Colonic mucosa (tissue), 4 donors: ENCODE results near the gene ORAI2. TPM values are rescaled to one million over a fixed set of nuclear protein-coding genes. Genes with fewer than 3 reads are reported as not detected.

ENCODE experiments used
- DNase-seq: peaks from one replicate; pipeline ENCODE4 v3.0.0-alpha.2; 2020
- H3K27ac ChIP-seq: fragments of 200-600 bp; one replicate; pipeline ENCODE4 v1.8.0; 2021
- H3K27me3 ChIP-seq: fragments of 200-600 bp; one replicate; pipeline ENCODE4 v1.8.0; 2021
- H3K36me3 ChIP-seq: fragments of 200-600 bp; one replicate; pipeline ENCODE4 v1.8.0; 2021
- H3K4me1 ChIP-seq: fragments of 200-600 bp; one replicate; pipeline ENCODE4 v1.8.0; 2021; ENCODE audit warnings: mild to moderate bottlenecking
- H3K4me3 ChIP-seq: fragments of 200-600 bp; one replicate; pipeline ENCODE4 v1.8.0; 2021
- H3K9ac ChIP-seq, 2 donors: one replicate each; pipeline ENCODE4 v1.7.0; 2013; ENCODE audit warnings: control low read depth in 2 of 2, low read depth in 2 of 2, low read length in 2 of 2
- H3K9me3 ChIP-seq: fragments of 200-600 bp; one replicate; pipeline ENCODE4 v1.8.0; 2021
- intact Hi-C: fragments of 100-400 bp; cut with DNase I; formaldehyde crosslinking; loops from one replicate; pipeline ENCODE4 v1.14.1; 2022
- total RNA-seq, 2 donors: library from RNA; stranded (reverse); fragmentation: NEBNext Ultra II Directional in 1 of 2; extraction: Animal tissue kit (Norgen Biotek cat#: 25700) in 1 of 2; gene quantifications; one replicate each; pipeline ENCODE4 v1.2.1, GENCODE V29; 2021
- TF ChIP-seq, protein P1 (sequence below): fragments of 200-600 bp; IDR thresholded peaks from one replicate; pipeline ENCODE4 v1.8.0; 2022; ENCODE audit warnings: antibody characterized with exemption, mild to moderate bottlenecking
- donor health status: healthy.
- donor health status: DM: no; HTN: no; CAD: no.
- donor health status: DM: no; HTN: no; CAD: no.

ORAI2 gene
- total RNA-seq, 2 donors from 2014 or later: 3.3 to 5.5 TPM

DNA sequence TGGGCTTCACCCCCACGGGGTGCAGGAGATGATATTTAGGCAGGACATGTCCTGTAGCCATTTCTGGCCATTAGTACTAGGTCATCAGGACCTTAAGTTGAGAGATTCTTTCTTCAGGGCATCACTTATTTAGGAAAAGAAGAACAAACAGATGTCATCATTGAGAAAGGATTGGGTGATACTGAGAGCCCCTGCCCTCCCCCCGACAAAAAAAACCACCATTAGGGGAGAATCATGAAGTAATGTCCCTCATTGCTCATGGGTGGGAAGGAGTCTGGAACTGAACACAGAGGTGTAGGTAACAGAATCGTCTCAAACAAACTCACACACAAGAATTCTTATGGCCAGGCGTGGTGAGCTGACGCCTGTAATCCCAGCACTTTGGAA, 6.4 kb upstream of the ORAI2 start:
- Histone ChIP-seq H3K27ac (peak overlapping the region; percentile 85), H3K27me3 (no peaks in the 10 kb centered on the region), H3K36me3 (no peaks in the 10 kb centered on the region), H3K4me3 (no peak overlapping the region), H3K9ac (peak overlapping the region; percentile 58 to 63), H3K4me1 (no peaks in the 10 kb centered on the region), H3K9me3 (no peaks in the 10 kb centered on the region)
- intact Hi-C loops: no loop called here
- no peak for DNase-seq
- TF ChIP-seq, protein P1, sequence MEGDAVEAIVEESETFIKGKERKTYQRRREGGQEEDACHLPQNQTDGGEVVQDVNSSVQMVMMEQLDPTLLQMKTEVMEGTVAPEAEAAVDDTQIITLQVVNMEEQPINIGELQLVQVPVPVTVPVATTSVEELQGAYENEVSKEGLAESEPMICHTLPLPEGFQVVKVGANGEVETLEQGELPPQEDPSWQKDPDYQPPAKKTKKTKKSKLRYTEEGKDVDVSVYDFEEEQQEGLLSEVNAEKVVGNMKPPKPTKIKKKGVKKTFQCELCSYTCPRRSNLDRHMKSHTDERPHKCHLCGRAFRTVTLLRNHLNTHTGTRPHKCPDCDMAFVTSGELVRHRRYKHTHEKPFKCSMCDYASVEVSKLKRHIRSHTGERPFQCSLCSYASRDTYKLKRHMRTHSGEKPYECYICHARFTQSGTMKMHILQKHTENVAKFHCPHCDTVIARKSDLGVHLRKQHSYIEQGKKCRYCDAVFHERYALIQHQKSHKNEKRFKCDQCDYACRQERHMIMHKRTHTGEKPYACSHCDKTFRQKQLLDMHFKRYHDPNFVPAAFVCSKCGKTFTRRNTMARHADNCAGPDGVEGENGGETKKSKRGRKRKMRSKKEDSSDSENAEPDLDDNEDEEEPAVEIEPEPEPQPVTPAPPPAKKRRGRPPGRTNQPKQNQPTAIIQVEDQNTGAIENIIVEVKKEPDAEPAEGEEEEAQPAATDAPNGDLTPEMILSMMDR: no peak

DNA sequence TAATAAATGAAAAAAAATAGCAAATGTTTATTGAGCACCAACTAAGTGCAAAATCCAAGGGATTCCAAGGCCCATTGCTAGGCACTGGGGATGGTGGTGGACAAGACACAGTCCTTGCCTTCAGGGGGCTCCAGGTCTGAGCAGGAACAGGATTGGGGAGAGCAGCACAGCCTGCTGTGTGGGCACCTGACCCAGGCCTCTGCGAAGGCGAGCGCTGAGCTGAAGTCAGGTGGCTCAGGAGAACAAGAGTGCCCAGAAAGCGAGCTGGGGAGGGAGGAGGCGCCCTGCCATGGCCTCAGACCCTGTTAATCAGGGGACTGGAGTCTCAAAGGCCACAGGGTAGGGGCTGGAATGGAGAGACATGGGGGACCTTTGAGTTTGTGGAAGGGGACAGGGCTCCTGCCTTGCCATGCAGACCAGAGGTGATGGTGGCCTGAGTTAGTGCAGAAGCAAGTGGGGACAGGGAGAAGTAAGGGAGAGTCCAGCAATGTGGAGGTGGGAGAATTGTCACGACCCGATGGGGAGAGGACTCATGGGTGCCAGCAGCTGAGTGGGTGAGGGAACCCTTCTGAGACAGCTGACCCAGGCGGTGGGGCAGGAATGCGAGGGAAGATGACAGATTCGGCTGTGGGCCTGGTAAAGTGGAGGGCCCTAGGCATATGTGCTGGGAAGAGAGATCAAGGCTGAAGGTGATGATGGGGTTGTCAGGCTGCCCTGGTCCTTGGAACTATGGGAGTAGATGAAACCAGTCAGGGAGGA, 4.1 kb upstream of the ORAI2 start:
- H3K9me3 ChIP-seq: no peaks in the 10 kb centered on the region
- H3K36me3 ChIP-seq: no peaks in the 10 kb centered on the region
- intact Hi-C loops: no loop called here
- no peaks in the 10 kb centered on the region for H3K27me3 ChIP-seq
- TF ChIP-seq, protein P1: no peak
- no peak overlapping the region for H3K4me3 ChIP-seq
- DNase-seq: no peak
- H3K9ac ChIP-seq: no peak overlapping the region
- no peak overlapping the region for H3K27ac ChIP-seq
- peaks cover 3% of the 10 kb centered on the region for H3K4me1 ChIP-seq

DNA sequence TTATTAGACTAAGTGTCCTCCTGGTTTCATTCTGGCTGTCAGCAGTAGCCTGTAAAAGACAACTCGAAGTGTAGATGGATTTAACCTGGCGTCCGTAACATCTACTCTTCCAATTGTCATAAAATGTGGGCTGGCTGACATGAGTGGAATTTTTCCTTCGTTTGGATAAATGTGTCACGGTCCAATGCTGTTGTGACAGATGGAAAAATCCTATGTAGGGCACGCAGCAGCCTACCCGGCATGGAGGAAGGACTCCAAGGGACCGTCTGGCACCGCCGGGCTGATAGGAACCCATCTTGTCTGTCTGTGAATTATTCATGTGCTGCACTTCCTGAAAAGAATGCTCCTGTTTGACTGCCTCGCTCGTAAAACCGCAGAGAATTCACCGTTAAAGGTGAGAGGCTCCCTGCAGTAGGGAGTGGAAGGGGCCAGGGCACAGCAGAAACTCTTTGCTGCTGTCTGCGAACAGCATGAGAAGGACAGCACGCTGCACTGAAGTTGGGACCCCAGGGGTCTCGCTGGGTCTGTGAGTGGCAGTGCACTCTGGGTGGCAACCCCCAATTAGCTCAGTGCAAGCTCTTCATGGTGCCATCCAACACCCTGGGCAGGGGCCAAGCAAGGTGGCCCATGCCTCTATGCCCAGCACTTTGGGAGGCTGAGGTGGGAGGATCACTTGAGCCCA, 1.6 kb upstream of the ORAI2 start:
- intact Hi-C loops: no loop called here
- H3K27me3 ChIP-seq: no peaks in the 10 kb centered on the region
- no peaks in the 10 kb centered on the region for H3K9me3 ChIP-seq
- no peak overlapping the region for H3K4me3 ChIP-seq
- peak overlapping the region; percentile 67 for H3K27ac ChIP-seq
- peaks cover 3% of the 10 kb centered on the region for H3K4me1 ChIP-seq
- H3K36me3 ChIP-seq: no peaks in the 10 kb centered on the region
- peak overlapping the region in 1 of 2 donors; percentile 61 for H3K9ac ChIP-seq
- peak; percentile 65 for DNase-seq
- TF ChIP-seq, protein P1: no peak

DNA sequence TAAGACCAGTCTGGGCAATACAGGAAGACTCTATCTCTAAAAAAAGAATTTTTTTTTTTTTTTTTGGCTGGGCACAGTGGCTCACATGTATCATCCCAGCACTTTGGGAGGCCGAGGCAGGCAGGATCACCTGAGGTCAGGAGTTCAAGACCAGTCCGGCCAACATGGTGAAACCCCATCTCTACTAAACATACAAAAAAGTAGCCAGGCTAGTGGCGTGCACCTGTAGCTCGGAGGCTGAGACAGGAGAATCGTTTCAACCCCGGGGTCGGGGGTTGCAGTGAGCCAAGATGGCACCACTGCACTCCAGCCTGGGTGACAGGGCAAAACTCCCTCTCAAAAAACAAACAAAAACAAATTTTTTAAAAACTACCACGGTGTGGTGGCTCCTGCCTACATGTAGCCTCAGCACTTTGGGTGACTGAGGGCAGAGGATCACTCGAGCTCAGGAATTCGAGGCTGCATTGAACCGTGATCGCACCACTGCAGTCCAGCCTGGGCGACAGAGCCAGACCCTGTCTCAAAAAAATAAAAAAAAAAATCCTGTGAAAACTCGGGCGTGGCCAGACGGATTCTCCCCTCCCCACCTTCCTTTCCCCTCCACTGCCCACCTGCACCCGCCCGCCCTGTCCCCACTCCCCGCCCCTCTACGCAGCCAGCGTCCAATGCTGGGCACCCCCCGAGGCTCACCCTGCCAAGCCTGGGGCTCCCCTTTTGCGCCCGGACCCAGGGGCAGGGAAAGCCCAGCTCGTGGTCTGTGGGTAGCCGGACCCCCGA, 745 bp upstream of the ORAI2 start:
- intact Hi-C loops: no loop called here
- Histone ChIP-seq H3K9me3 (no peaks in the 10 kb centered on the region), H3K4me3 (peak overlapping the region; percentile 82), H3K27me3 (no peaks in the 10 kb centered on the region), H3K36me3 (no peaks in the 10 kb centered on the region), H3K27ac (peak overlapping the region; percentile 67), H3K9ac (peak overlapping the region in 1 of 2 donors; percentile 79), H3K4me1 (peaks cover 3% of the 10 kb centered on the region)
- TF ChIP-seq, protein P1: no peak
- DNase-seq: no peak

DNA sequence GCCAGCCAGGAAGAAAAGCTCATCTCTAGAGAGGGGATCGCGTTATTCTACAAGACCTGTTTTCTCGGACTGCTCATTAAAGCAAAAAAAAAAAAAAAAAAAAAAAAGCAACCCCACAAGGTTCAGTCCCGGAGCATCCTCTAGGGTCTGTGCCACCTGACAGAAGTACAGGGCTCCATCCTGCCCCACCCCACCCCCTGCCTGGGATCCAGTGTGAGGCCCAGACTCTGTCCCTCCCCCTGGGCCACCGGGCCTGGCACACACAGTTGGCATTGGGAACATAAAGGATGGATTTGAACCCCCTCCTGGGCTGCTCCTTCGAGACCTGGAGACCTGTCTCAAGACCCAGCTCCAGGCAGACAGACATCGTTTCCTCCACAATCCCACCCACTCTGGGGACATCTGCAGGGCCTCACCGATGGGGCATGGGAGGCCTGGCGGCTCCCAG, 688 bp downstream of the ORAI2 start:
- Histone ChIP-seq H3K36me3 (no peaks in the 10 kb centered on the region), H3K4me3 (peak overlapping the region; percentile 82), H3K27ac (peak overlapping the region; percentile 53), H3K4me1 (peaks cover 3% of the 10 kb centered on the region), H3K27me3 (no peaks in the 10 kb centered on the region), H3K9ac (peak overlapping the region; percentile 27 to 86), H3K9me3 (no peaks in the 10 kb centered on the region)
- no peak for DNase-seq
- intact Hi-C loops: no loop called here
- TF ChIP-seq, protein P1: no peak
